GOT3 (cell line): ENCODE measurements around the gene LIN28A.
"Not testable (repeated sequence)": the region's sequence is repeated elsewhere in the genome, so short reads cannot be mapped to it uniquely, and the experiment has no call there.

Source experiments
- DNase-seq: peaks from one replicate; lab custom pipeline; 2025; ENCODE audit warnings: mixed read lengths; lab: John Stamatoyannopoulos, UW

Gene LIN28A, protein sequence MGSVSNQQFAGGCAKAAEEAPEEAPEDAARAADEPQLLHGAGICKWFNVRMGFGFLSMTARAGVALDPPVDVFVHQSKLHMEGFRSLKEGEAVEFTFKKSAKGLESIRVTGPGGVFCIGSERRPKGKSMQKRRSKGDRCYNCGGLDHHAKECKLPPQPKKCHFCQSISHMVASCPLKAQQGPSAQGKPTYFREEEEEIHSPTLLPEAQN

DNA sequence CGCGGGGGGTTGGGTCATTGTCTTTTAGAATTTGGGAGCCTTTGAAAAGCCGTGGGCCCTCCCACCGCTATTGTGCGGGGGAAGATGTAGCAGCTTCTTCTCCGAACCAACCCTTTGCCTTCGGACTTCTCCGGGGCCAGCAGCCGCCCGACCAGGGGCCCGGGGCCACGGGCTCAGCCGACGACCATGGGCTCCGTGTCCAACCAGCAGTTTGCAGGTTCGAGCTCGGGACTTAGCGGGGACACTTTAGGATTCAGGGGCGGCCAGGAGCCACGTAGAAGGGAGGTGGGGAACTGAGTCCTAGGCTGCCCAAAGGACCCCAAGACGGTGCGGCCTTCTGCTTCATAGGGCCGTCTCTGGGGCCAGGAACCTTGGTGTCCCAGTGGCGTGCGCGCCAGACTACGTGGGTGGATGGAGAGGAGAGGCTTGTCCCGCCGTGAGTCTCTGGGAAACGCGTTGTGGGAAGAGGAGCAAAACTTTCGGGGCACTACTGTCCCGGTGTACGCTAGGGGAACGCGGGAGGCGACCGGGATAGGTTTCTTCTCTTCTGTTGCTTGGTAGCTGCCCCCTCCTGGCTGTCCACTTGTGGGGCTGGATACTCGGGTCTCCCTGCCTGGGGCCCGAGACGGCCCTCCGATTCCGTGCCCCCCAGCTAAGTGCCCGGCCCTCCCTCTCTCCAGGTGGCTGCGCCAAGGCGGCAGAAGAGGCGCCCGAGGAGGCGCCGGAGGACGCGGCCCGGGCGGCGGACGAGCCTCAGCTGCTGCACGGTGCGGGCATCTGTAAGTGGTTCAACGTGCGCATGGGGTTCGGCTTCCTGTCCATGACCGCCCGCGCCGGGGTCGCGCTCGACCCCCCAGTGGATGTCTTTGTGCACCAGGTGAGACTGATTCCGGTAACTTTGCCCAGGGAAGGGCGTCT is at the start of gene LIN28A:
LIN28A (plus strand) TSS at position 112 of the 918 bp plus-strand sequence; CDS start at position 187, 75 bp downstream.
- DNase-seq, result no peak

DNA sequence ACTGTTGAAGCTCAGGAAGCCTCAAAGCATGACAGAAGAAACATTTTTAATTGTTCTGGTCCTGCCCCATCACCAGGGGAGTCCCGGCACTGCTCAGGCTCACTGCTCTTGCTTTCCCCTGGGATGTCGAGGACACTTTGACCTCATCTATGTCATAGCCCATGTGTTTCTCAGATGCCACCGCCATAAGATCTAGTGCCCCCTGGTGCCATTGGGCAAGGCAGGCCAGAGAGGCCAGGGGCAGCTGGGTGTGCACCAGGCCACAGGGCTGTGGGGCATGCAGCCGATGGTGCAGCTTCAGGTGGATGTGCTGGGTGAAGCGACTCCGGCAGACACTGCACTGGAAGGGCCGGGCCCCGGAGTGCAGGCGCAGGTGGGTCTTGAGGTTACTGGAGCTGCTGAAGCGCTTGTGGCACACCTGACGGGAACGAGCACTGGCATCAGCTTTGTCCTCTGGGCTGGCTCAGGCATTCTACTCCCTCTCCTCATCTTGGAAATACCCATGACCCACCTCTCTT is 49.0 kb upstream of the LIN28A start:
- DNase-seq, result no peak

DNA sequence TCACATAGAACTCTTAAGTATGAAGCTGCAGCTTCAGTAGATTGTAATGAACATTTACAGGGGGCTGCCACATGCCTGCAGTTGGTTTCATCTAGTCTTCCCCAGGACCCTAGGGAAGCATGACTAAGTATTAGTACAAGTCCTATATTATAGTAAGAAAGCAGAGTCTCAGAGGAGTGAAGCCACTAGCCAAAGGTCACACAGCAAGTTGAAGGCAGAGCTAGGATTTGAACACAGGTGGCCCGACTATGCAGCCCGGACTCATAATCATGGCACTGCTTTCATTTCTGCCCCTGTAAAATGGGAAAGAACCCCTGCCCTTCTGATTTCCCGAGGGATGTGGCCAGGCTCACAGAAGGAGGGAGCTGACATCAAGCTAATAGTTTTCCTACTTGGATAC is 48.3 kb upstream of the LIN28A start:
- no peak for DNase-seq

DNA sequence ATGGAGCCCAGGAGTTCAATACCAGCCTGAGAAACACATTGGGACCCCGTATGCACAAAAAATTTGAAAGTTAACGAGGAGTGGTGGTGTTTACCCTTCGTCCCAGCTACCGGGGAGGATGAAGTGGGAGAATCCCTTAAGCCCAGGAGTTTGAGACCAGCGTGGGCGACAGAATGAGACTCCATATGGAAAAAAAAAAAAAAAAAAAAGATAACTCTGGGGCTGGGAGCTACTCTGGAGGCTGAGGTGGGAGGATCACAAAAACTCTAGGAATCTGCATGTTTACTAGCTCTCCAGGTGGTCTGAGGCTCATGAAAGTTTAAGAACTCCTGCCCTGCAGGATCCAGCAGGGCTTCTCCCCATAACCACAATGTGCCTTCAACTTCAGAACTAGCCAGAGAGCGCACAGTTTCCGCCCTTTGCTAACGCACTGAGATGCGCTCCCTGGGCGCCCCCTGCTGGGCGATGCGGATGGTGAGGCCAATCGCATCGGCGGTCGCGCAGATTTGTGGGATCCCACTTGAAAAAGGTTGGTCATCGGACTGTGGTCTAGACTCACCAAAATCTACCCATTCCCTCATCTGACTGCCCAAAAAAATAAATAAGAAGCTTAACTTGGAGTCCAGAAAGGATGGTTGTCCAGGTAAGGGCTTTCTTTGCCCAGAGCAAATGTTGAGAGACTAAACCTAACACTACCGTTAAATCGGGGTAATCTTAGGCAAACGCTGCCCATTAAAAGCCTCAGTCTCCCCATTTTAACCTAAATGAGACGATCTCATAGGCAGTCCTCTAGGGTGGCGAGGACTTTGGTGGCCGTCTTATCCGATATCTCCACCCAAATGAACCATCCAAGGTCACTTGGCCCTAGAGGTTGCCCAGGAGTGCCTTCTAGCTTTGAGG is 46.8 kb upstream of the LIN28A start:
- DNase-seq, result peak; percentile 50

DNA sequence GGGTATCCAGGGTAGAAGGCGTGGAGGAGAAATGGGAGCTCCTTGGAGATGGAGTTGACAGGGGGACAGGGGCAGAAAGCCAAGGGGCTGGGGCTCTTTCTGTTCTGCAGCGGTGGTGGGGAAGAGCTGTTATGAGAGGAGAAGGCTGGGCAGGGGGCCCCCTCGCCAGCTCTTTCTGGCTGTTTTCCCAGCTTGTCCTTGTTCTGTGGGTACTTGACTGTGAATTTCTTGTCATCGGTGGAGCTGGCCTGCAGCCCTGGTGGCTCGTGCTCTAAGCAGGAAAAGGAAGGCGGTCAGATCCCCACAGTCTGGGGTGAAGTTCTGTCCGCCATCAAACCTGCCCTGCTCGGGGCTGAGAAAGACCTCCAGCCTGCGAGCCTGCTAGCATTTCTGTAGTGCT is 45.7 kb upstream of the LIN28A start:
- DNase-seq, result no peak

DNA sequence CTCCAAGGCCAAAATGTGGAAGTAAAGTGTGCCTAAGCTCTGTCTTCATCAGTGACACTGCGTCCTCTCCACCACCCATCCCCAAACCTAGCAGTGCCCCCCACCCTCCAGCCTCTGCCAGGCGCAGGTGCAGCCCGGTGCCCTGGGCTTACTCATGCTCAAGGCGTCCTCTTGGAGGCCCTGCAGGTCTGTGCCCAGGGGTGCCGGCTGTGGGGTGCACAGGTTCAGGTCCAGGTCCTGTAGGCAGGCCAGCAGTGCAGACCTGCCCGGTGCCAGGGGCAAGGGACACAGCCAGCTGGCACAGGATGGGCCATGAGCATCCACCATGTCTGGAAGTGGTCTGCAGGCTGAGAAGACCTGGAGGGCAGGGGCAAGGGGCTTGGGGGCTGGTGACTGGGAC is 43.2 kb upstream of the LIN28A start:
- no peak for DNase-seq

DNA sequence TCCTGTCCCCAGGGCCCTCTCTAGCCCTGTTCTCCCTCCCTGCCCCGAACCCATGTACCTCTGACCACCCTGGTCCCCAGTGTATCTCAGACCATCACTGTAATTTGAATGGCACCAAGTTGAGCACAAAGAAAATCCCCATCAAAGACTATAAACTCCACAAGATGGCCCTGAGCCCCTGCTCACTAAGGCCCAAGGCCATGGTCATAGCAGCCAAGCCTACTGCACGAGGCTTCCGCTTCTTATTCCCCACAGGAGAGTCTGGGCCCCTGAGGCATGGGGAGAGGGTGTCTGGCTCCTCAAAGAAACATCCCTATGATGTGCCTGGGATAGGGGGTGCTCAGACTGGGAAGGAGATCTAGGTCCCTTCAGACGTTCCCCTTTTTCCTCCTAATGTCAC is 42.6 kb upstream of the LIN28A start:
- no peak for DNase-seq

DNA sequence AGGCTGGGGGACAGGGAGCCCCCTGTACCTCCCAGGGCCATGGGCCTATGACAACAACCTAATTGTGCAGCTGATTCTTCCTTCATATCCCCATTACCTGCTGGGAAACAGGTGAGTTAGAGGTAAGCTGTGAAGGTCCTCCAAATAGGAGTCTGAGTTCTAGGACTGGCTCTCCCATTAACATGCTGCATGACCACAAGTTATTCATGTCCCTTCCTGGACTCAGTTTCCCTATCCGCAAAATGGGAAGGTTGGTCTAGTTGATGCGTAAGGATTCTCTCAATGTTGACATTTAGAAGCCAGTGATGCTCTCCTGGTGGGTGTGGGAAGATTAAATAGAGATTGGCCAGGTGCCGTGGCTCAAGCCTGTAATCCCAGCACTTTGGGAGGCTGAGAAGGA is 42.1 kb upstream of the LIN28A start:
- no peak for DNase-seq

DNA sequence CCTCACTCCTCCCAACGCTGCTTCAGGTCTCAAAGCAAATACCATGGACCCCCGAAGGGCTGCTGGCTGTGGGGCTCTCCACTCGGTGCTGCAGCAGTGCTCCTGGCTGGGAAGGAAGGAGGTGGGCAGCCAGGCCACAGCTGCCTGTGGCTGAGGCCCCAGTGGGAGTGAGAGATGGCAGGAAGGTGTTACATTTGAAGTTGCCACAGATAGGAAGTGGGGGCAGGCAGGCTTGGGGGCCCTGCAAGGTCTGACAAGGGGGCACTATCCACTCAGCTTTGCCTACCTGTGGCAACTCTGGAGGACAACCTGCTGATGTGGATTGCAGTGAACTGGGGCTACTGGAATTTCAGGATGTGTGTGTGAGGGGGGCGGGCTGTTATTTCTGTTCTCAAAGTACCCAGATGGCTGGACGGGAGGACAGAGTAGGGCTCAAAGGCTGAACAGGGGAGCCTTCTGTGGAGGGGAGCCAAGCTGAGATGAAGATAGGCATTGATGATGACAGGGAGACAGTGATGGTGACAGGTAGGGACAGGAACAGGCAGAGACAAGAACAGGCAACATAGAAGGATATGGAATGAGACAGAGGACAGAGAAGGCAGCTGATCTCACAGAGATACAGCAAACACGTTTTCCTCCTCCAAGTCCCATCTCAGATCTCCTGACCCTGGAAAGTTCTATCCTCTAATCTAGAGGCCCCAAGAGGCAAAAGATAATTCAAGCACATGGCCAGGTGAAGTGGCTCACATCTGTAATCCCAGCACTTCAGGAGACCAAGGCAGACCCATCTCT is 39.8 kb upstream of the LIN28A start:
- DNase-seq, result no peak

DNA sequence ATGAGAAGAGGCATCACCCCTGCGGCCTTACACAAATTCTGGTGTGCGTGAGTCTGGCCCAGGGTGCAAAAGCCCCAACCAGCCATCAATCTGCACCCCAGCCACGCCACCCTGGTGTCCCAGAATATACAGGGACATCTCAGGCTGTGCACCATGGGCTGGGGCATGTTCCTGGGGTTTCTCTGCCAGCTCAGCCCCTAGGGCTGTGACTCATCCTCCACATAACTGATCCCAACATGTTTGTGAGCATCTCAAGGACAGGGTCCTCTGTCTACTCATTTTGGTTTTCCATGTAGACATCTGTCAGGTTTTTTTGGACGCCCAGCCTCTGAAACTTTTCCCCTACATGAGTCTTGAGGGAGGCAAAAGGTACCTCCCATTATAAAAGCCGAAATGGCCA is 38.6 kb upstream of the LIN28A start:
- no peak for DNase-seq

DNA sequence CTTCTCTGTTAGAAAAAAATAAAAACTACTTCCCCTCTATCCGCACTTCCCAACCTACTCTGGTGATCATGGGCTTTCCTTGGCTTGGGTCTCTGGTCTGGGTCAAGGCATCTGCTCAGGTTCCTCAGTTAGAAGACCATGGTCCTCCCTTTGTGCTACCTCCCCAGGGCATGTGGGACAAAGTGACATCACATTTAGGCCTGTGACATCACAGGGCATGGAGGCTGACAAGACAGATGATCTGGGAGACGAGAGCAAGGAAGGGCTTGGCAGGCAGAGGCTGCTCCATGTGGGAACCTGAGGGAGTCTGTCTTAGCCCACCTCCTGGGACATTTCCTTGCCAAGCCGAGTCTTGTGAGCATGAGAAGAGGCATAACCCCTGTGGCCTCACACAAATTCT is 38.0 kb upstream of the LIN28A start, which contains the start of gene ZNF683:
ZNF683 (minus strand) TSS at position 140 of the 400 bp plus-strand sequence. CDS start 4,179 bp downstream, outside the sequence.
- DNase-seq, result not testable (repeated sequence)

DNA sequence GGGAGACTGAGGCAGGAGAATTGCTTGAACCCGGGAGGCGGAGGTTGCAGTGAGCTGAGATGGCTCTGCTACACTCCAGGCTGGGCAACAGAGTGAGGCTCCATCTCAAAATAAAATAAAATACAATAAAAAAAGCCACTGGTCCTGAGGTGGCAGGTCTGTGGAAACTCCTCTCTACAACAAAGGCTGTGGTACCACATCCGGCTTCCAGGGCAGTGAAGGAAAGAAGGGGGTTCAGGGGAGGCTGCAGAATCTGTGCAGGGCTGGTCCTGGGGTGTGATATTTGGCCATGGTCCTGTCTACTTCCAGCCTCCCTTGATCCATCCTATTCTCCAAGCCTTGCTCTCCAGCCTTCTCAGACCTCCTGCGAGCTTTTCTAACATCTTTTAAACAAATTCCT is 37.3 kb upstream of the LIN28A start:
- DNase-seq, result no peak

DNA sequence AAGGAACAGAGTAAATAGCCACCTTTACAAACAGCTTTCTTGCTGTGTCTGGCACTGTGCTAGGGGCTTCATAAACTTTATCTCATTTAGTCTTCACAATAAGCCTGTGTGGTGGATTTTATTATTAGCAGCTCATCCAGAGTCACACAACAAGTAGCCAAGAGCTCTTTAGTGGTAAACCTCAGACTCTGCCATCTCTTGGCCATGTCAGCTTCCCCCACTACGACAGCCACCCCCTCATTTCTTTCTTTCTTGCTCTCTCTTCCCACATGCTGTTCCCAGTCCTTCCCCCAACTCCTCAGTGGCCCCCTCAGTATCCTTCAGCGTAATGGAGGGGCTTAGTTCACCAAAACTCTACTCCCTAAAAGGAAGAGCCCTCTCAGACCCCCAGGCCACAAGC is 36.8 kb upstream of the LIN28A start:
- no peak for DNase-seq

DNA sequence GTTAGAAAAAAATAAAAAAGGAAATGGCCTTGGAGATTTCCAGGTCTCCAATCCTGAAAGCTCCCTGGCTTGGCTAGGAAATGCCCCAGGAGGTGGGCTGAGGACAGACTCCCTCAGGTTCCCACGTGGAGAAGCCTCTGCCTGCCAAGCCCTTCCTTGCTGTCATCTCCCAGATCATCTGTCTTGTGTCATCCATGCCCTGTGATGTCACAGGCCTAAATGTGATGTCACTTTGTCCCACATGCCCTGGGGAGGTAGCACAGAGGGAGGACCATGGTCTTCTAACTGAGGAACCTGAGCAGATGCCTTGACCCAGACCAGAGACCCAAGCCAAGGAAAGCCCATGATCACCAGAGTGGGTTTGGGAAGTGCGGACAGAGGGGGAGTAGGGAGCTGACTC is 36.3 kb upstream of the LIN28A start:
- not testable (repeated sequence) for DNase-seq

DNA sequence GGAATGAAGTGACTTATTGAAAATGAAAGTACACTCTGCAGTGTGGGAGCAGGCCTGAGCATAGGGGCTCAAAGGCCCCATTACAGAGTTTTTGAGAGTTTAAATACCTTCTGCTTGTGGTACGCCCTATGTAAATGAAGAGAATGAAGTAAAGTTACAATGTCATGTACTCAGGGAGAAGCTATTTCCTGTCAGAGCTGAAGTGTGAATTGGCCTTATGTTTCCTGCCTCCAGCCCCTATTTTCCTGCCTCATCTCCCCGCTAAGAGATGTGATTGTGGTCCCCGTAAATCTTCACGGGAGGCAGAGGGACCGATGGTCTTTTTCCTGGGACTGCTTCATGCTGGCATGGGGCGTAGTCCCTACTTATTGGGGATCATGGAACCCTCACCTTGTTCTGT is 35.5 kb upstream of the LIN28A start:
- no peak for DNase-seq

DNA sequence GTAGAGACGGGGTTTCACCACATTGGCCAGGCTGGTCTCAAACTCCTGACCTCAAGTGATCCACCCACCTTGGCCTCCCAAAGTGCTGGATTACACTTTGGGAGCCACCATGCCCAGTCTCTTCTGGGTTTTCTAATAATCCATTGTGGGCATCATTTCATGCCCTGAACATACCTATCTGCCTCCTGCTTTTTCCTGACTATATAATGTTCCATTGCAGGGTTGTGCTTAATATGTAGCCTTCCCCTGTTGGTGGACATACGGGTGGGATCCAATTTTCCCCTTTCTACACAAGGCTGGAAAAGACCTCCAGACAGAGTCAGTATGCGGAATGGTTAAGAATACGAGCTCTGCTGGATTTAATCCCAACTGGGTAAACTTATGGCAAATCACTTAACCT is 34.6 kb upstream of the LIN28A start:
- no peak for DNase-seq

DNA sequence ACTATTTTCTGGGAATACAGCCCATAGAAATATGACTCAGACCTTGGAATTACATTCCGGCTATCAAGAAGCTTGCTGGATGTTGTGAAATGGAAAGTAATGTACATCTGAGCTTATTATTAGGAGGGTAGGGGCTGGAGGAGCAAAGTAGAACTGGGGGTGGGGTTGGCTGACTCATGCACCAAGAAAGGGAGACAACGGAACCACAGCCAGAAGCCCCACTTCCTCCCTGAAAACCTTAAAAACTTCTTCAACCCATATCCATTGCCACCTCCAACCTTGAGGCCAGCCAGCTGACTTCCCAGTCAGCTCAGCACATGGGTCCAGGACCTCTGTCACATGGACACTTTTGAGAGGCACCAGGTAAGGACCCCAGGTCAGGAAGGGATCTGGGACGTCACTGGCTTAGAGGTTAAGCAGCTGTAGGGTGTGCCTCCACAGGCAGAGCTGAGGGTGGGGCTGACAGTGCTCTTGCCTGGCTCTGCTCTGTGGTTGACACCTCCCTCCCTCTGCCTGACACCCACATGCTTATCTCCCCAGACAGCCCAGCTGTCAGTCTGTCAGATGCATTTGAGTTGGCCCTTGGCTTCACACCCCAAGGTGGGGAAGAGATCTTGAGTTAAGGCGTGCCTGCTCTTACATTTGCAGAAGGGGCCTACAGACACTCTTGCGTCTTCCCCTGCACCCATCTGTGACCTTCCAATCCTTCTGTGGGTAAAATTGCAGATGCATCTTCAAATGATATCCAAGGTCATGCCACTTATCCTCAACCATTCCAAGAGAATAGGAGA is 32.3 kb upstream of the LIN28A start:
- no peak for DNase-seq

DNA sequence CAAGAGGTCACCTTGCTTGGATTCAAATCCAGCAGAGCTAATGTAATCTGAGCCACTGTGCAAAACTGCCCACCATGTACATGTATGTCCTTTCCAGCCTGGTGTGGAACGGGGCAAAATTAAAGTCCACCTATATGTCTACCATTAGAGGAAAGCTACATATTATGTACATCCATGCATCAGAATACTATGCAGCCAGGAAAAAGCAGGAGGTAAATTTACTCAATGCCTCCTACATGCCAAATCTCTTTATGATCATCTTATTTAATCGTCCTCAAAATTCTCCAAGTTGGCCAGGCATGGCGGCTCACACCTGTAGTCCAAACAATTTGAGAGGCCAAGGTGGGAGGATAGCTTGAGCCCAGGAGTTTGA is 31.8 kb upstream of the LIN28A start:
- DNase-seq, result no peak

DNA sequence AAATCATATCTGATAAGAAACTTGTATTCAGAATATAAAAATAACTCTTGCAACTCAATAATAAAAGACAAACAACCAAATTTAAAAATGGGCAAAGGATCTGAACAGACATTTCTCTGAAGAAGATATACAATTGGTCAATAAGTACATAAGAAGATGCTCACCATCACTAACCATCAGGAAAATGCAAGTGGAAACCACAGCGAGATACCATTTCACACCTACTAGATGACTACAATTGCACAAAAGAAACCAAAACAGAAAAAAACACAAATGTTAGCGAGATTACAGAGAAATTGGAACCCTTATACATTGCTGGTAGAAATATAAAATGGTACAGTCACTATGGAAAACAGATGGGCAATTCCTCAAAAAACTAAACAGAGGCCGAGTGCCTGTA is 26.5 kb upstream of the LIN28A start:
- DNase-seq, result no peak

DNA sequence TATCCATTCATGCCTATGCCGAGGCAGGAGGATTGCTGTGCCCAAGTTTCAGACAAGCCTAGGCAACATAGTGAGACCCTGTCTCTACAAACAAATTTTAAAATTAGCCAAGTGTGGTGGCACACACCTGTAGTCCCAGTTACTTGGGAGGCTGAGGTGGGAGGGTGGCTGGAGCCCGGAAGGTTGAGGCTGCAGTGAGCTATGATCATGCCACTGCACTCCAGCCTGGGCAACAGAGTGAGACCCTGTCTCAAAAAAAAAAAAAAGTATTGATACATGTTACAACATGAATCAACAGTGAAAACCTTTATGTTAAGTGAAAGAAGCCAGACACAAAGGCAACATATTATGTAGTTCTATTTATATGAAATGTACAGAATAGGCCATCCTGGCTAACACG is 25.6 kb upstream of the LIN28A start:
- not testable (repeated sequence) for DNase-seq
